ENCODE measurements around the gene PLCD3. TPM values are rescaled to one million over a fixed set of nuclear protein-coding genes. Genes with fewer than 3 reads are reported as not detected.
A peak's percentile ranks its signal among the peaks of the same experiment; 100 is the strongest.

Gene PLCD3
- total and polyA plus RNA-seq, 2 of the 4 experiments (the other 2 are of a cell fraction), result 5.6 to 36.6 TPM

GRCh38 chr17:45128989-45129388 is 3.3 kb downstream of the PLCD3 start:
- CTCF ChIA-PET, result no interaction called here
- no peak overlapping the region for H2BK5ac ChIP-seq (ENCODE audit: low read depth, low read length, poor library complexity, severe bottlenecking)
- intact Hi-C loops (cut with micrococcal nuclease) (no loop called here), dilution Hi-C loops (cut with HindIII; ENCODE audit: low sequenced_read_pairs, unreplicated experiment) (no loop called here), in situ Hi-C loops (cut with MboI; ENCODE audit: low sequenced_read_pairs) (no loop called here)
- H3K9me1 ChIP-seq (ENCODE audit: insufficient read depth, low read length), result peaks cover 36% of the 10 kb centered on the region
- peak overlapping the region; percentile 62 for H3K4ac ChIP-seq (ENCODE audit: low read depth, low read length)
- H3K4me3 ChIP-seq (ENCODE audit: insufficient read depth, low read depth, low read length), result no peak overlapping the region
- H2BK120ac ChIP-seq (ENCODE audit: low read depth, low read length), result peak overlapping the region; percentile 91; the same call in 1 of the 2 replicates
- H4K20me1 ChIP-seq (ENCODE audit: insufficient read depth, low read length), result peaks cover 9% of the 10 kb centered on the region; the same call in 1 of the 2 replicates
- no peaks in the 10 kb centered on the region for H3K9me3 ChIP-seq (ENCODE audit: control insufficient read depth, insufficient read depth, low read length)
- no peak for DNase-seq
- H3K23ac ChIP-seq (ENCODE audit: low read depth, low read length), result no peak overlapping the region
- H3K18ac ChIP-seq (ENCODE audit: low read depth, low read length), result no peak overlapping the region
- H3K56ac ChIP-seq (ENCODE audit: extremely low read depth, insufficient read depth, low read length), result no peak overlapping the region
- H3K27ac ChIP-seq (ENCODE audit: insufficient read depth, low read length), result no peak overlapping the region
- no peak overlapping the region for H2AK9ac ChIP-seq (replicated peaks; ENCODE audit: low read depth, low read length, poor library complexity)
- whole genome bisulfite sequencing, 2 experiments (ENCODE audit: extremely low coverage in 2 of 2, insufficient read length in 1 of 2), result 100% methylated on average over 2 of the region's 2 CpGs; no CpG with 5 or more reads in 1 of the 2 experiments
- POLR2A ChIA-PET (ENCODE audit: unreplicated experiment), result interaction anchor here (0.7 kb wide), 1 partner anchor 26 kb away, joined by 3 read pairs; no protein-coding TSS in a partner anchor
- no peak overlapping the region for H3K4me2 ChIP-seq (ENCODE audit: low read depth, low read length)
- peak overlapping the region in 1 of 2 experiments; percentile 26; a peak in 1 of 4 replicates for H4K8ac ChIP-seq (ENCODE audit: low read depth in 2 of 2, low read length in 2 of 2)
- peak overlapping the region; percentile 52; the same call in 1 of the 2 replicates for H2BK20ac ChIP-seq (ENCODE audit: low read depth, low read length)
- H2AFZ ChIP-seq (replicated peaks; ENCODE audit: low read length, poor library complexity), result no peak overlapping the region
- no peak overlapping the region for H4K5ac ChIP-seq (ENCODE audit: low read depth, low read length)
- no peaks in the 10 kb centered on the region for H3K27me3 ChIP-seq (ENCODE audit: control insufficient read depth, insufficient read depth, low read length)
- no peak for ATAC-seq (ENCODE audit: low read depth)
- H2BK15ac ChIP-seq (ENCODE audit: low read depth, low read length), result no peak overlapping the region
- no peak overlapping the region for H3K9ac ChIP-seq (ENCODE audit: low read depth, low read length)
- H2AK5ac ChIP-seq (ENCODE audit: low read depth, low read length), result peak overlapping the region; percentile 74; the same call in 1 of the 2 replicates
- no peak overlapping the region for H3K14ac ChIP-seq (replicated peaks; ENCODE audit: low read depth, low read length)
- BruUV-seq (replicated peaks), result no TSS peak
- peaks cover 41% of the 10 kb centered on the region for H3K4me1 ChIP-seq (ENCODE audit: control insufficient read depth, insufficient read depth, low read length)
- no peaks in the 10 kb centered on the region for H3K36me3 ChIP-seq (ENCODE audit: control insufficient read depth, insufficient read depth, low read length)
- peak overlapping the region; percentile 13; the same call in 1 of the 2 replicates for H4K91ac ChIP-seq (ENCODE audit: insufficient read depth, low read depth, low read length)
- H3K79me1 ChIP-seq (ENCODE audit: low read depth in 1 of 2, low read length in 2 of 2), result peaks cover 49 to 74% of the 10 kb centered on the region in 2 experiments
- no peak for TF ChIP-seq RAD21 (IDR thresholded peaks at IDR 0.05; ENCODE audit: low read length)
- TF ChIP-seq, protein P1, sequence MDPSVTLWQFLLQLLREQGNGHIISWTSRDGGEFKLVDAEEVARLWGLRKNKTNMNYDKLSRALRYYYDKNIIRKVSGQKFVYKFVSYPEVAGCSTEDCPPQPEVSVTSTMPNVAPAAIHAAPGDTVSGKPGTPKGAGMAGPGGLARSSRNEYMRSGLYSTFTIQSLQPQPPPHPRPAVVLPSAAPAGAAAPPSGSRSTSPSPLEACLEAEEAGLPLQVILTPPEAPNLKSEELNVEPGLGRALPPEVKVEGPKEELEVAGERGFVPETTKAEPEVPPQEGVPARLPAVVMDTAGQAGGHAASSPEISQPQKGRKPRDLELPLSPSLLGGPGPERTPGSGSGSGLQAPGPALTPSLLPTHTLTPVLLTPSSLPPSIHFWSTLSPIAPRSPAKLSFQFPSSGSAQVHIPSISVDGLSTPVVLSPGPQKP (IDR thresholded peaks at IDR 0.05; ENCODE audit: borderline replicate concordance, low read depth, low read length), result no peak
- TF ChIP-seq NFE2L2 (IDR thresholded peaks at IDR 0.05; ENCODE audit: low read depth, low read length), result no peak
- TF ChIP-seq, protein P2, sequence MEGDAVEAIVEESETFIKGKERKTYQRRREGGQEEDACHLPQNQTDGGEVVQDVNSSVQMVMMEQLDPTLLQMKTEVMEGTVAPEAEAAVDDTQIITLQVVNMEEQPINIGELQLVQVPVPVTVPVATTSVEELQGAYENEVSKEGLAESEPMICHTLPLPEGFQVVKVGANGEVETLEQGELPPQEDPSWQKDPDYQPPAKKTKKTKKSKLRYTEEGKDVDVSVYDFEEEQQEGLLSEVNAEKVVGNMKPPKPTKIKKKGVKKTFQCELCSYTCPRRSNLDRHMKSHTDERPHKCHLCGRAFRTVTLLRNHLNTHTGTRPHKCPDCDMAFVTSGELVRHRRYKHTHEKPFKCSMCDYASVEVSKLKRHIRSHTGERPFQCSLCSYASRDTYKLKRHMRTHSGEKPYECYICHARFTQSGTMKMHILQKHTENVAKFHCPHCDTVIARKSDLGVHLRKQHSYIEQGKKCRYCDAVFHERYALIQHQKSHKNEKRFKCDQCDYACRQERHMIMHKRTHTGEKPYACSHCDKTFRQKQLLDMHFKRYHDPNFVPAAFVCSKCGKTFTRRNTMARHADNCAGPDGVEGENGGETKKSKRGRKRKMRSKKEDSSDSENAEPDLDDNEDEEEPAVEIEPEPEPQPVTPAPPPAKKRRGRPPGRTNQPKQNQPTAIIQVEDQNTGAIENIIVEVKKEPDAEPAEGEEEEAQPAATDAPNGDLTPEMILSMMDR (conservative IDR thresholded peaks at IDR 0.05; ENCODE audit: low read depth, low read length), result no peak
- TF ChIP-seq CEBPB (IDR thresholded peaks at IDR 0.05; ENCODE audit: low read depth, low read length), result no peak
- TF ChIP-seq RFX5 (IDR thresholded peaks at IDR 0.05; ENCODE audit: low read depth, low read length), result no peak
- TF ChIP-seq SMC3 (IDR thresholded peaks at IDR 0.05; ENCODE audit: low read depth, low read length), result no peak
